GM23338 (cell line): ENCODE results near the gene YBX2. TPM values are rescaled to one million over a fixed set of nuclear protein-coding genes. Genes with fewer than 3 reads are reported as not detected.
A peak's percentile ranks its signal among the peaks of the same experiment; 100 is the strongest.

ENCODE experiments used
- ATAC-seq: fragments of 200-7000 bp; cut with Tn5 transposase; 3 replicates; pipeline ENCODE4 v1.9.1; 2020
- DNase-seq: peaks from one replicate; pipeline ENCODE4 v3.0.0-alpha.2; 2015; ENCODE audit warnings: low spot score
- H2AFZ ChIP-seq: fragments of 200-600 bp; sonication (generic); 2 replicates; pipeline ENCODE4 v1.8.0; 2016; ENCODE audit warnings: antibody characterized with exemption, mild to moderate bottlenecking, moderate library complexity
- H3F3A ChIP-seq: fragments of 200-600 bp; sonication (generic); replicated peaks from 2 replicates; pipeline ENCODE4 v1.8.0; 2017; ENCODE audit warnings: antibody characterized with exemption, mixed run types, low read depth
- H3K27ac ChIP-seq: fragments of 200-600 bp; sonication (generic); 2 replicates; pipeline ENCODE4 v1.6.1; 2016; ENCODE audit warnings: low read depth
- H3K27me3 ChIP-seq: fragments of 200-600 bp; sonication (generic); 2 replicates; pipeline ENCODE4 v1.8.0; 2016; ENCODE audit warnings: mild to moderate bottlenecking, mixed run types, moderate library complexity; ENCODE audit not compliant: insufficient read depth
- H3K36me3 ChIP-seq: fragments of 200-600 bp; sonication (generic); 2 replicates; pipeline ENCODE4 v1.8.0; 2016; ENCODE audit warnings: mild to moderate bottlenecking; ENCODE audit not compliant: insufficient read depth
- H3K4me1 ChIP-seq: fragments of 200-600 bp; sonication (generic); 2 replicates; pipeline ENCODE4 v1.8.0; 2016; ENCODE audit warnings: mild to moderate bottlenecking, moderate library complexity; ENCODE audit not compliant: insufficient read depth
- H3K4me2 ChIP-seq: fragments of 200-600 bp; sonication (generic); 2 replicates; pipeline ENCODE4 v1.7.1; 2017; ENCODE audit warnings: mixed run types
- H3K4me3 ChIP-seq: fragments of 200-600 bp; sonication (generic); 2 replicates; pipeline ENCODE4 v1.6.1; 2016; ENCODE audit warnings: mixed run types
- H3K79me2 ChIP-seq: fragments of 200-600 bp; sonication (generic); replicated peaks from 2 replicates; pipeline ENCODE4 v1.8.0; 2017; ENCODE audit warnings: mild to moderate bottlenecking; ENCODE audit not compliant: insufficient read depth
- H3K9me2 ChIP-seq: fragments of 200-600 bp; sonication (generic); 2 replicates; pipeline ENCODE4 v1.8.0; 2017; ENCODE audit not compliant: insufficient read depth
- H4K20me1 ChIP-seq: fragments of 200-600 bp; sonication (generic); replicated peaks from 2 replicates; pipeline ENCODE4 v1.8.0; 2017; ENCODE audit warnings: mild to moderate bottlenecking; ENCODE audit not compliant: insufficient read depth
- H3K27ac Mint-ChIP-seq: 2 replicates; pipeline ENCODE4 v1.8.0; 2020; ENCODE audit warnings: inconsistent platforms, mild to moderate bottlenecking, moderate library complexity, mixed read lengths
- H3K27me3 Mint-ChIP-seq: 3 replicates; pipeline ENCODE4 v1.8.0; 2022; ENCODE audit warnings: low read depth, mild to moderate bottlenecking, moderate library complexity, mixed read lengths, inconsistent platforms; ENCODE audit not compliant: insufficient read depth, poor library complexity
- H3K36me3 Mint-ChIP-seq: 3 replicates; pipeline ENCODE4 v1.8.0; 2021; ENCODE audit warnings: low read depth, mild to moderate bottlenecking, inconsistent platforms, moderate library complexity, mixed read lengths
- H3K4me1 Mint-ChIP-seq: 3 replicates; pipeline ENCODE4 v1.8.0; 2020; ENCODE audit warnings: mild to moderate bottlenecking, inconsistent platforms, mixed read lengths
- H3K4me3 Mint-ChIP-seq: 3 replicates; pipeline ENCODE4 v1.8.0; 2021; ENCODE audit warnings: moderate library complexity, mild to moderate bottlenecking, inconsistent platforms, mixed read lengths
- H3K9me3 Mint-ChIP-seq: 3 replicates; pipeline ENCODE4 v1.8.0; 2020; ENCODE audit warnings: moderate library complexity, mild to moderate bottlenecking, inconsistent platforms, mixed read lengths
- CREB1 ChIP-seq: fragments of 250-450 bp; sonication (Bioruptor Pico); IDR thresholded peaks from 2 replicates; pipeline ENCODE4 v1.5.0; 2020; ENCODE audit warnings: low read depth, mild to moderate bottlenecking, moderate library complexity
- EZH2 ChIP-seq: fragments of 200-600 bp; sonication (generic); IDR thresholded peaks from one replicate; pipeline ENCODE4 v1.8.0; 2017; ENCODE audit warnings: antibody characterized with exemption, mild to moderate bottlenecking, low read depth; ENCODE audit not compliant: unreplicated experiment
- EZH2phosphoT487 ChIP-seq: fragments of 200-600 bp; sonication (generic); IDR thresholded peaks from one replicate; pipeline ENCODE4 v1.8.1; 2018; ENCODE audit warnings: antibody characterized with exemption; ENCODE audit not compliant: unreplicated experiment
- JUNB ChIP-seq: IDR thresholded peaks from one replicate; pipeline ENCODE4 v1.6.1; 2016; ENCODE audit warnings: antibody characterized with exemption; ENCODE audit not compliant: unreplicated experiment
- NANOG ChIP-seq: IDR thresholded peaks from 2 replicates; pipeline ENCODE4 v1.6.1; 2016; ENCODE audit warnings: antibody characterized with exemption, borderline replicate concordance
- POLR2AphosphoS5 ChIP-seq: IDR thresholded peaks from 2 replicates; pipeline ENCODE4 v1.6.1; 2016; ENCODE audit warnings: antibody characterized with exemption, low read depth
- STAT1 ChIP-seq: IDR thresholded peaks from one replicate; pipeline ENCODE4 v1.6.1; 2016; ENCODE audit warnings: antibody characterized with exemption; ENCODE audit not compliant: unreplicated experiment
- ZNF114 ChIP-seq: fragments of 250-450 bp; sonication (Bioruptor Pico); IDR thresholded peaks from 2 replicates; pipeline ENCODE4 v1.5.0; 2020; ENCODE audit warnings: mild to moderate bottlenecking, moderate library complexity
- ZNF331 ChIP-seq: fragments of 250-450 bp; sonication (Bioruptor Pico); IDR thresholded peaks from 2 replicates; pipeline ENCODE4 v1.5.0; 2020; ENCODE audit warnings: low read depth, mild to moderate bottlenecking, moderate library complexity
- polyA plus RNA-seq: library from polyadenylated mRNA; unstranded; fragments of >200 nt; fragmentation: Nextera tagmentation; extraction: Ambion mirVana; gene quantifications from 2 replicates; pipeline ENCODE4 v1.2.1, GENCODE V29; 2016
- total RNA-seq: library from RNA; depleted of rRNA; stranded (reverse); fragments of >200 nt; shearing (Covaris generic); gene quantifications from 2 replicates; pipeline ENCODE4 v1.2.3, GENCODE V29; 2014
- TF ChIP-seq, protein P1 (sequence below): fragments of 250-450 bp; sonication (Bioruptor Pico); IDR thresholded peaks from 2 replicates; pipeline ENCODE4 v1.5.0; 2020; ENCODE audit warnings: mild to moderate bottlenecking, moderate library complexity
- TF ChIP-seq, protein P2 (sequence below): IDR thresholded peaks from one replicate; pipeline ENCODE4 v1.6.1; 2018; ENCODE audit warnings: antibody characterized with exemption; ENCODE audit not compliant: unreplicated experiment
- TF ChIP-seq, protein P3 (sequence below): IDR thresholded peaks from 2 replicates; pipeline ENCODE4 v1.6.1; 2016; ENCODE audit warnings: antibody characterized with exemption
- TF ChIP-seq, protein P4 (sequence below), 2 experiments: fragments of 200-600 bp in 1 of 2; sonication (generic) in 1 of 2; conservative IDR thresholded peaks; 2 replicates each; pipeline versions ENCODE4 v1.5.1 to v1.6.1; 2016 to 2017; ENCODE audit warnings: antibody characterized with exemption in 2 of 2, low read depth in 2 of 2, mild to moderate bottlenecking in 2 of 2, moderate library complexity in 1 of 2

YBX2 gene
- total and polyA plus RNA-seq, 2 experiments from 2014 or later = 22.5 to 36.5 TPM

DNA sequence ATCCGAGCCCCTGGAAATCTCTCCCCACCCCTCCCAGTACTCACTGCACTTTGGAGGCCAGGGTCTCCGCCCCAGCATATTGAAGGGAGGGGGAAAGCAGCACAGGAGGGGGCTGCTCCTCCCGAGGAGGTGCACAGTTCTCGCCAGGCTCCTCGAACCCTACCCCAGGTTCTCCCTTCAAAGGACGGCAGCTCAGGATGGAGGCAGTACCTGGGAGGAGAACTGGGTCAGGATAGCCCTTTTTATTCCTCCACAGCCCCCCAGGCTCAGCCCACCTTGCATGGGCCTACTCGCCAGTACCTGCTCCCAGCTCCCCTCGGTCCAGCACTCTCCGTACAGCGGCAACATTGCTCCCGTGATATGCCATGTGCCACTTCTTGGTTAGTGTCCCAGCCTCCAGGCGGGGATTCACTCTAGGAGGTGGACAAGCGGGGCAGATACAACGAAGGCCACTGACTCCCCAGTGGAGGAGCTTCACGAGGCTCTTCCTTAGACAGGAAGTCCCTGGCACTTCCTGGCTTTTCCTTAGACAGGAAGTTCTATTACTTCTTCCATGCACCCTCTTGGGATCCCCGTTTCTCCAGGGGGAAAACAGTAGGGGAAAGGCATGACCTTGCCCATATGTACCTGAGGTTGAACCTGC, 22.8 kb upstream of the YBX2 start:
- no peaks in the 10 kb centered on the region for H3K9me3 Mint-ChIP-seq
- Histone ChIP-seq H3K27me3 (no peaks in the 10 kb centered on the region), H4K20me1 (peaks cover 13% of the 10 kb centered on the region), H3F3A (peaks cover 46% of the 10 kb centered on the region), H3K4me1 (peaks cover 6% of the 10 kb centered on the region; the same call in 1 of the 2 replicates), H3K4me2 (no peak overlapping the region), H3K27ac (no peak overlapping the region), H2AFZ (no peak overlapping the region), H3K36me3 (peaks cover 30% of the 10 kb centered on the region), H3K79me2 (peaks cover 8% of the 10 kb centered on the region; the same call in 1 of the 2 replicates), H3K9me2 (no peaks in the 10 kb centered on the region), H3K4me3 (no peak overlapping the region)
- H3K27me3 Mint-ChIP-seq = peaks cover 25% of the 10 kb centered on the region
- peaks cover 25% of the 10 kb centered on the region for H3K4me1 Mint-ChIP-seq
- peak overlapping the region; percentile 42; the same call in 1 of the 3 replicates for H3K4me3 Mint-ChIP-seq
- peaks cover 77% of the 10 kb centered on the region for H3K36me3 Mint-ChIP-seq
- H3K27ac Mint-ChIP-seq = no peak overlapping the region
- TF ChIP-seq ZNF114 (CRISPR knock-in tag) (no peak), NANOG (no peak), EZH2phosphoT487 (no peak), CREB1 (CRISPR knock-in tag) (no peak), POLR2AphosphoS5 (no peak), ZNF331 (no peak), STAT1 (no peak), EZH2 (no peak), JUNB (no peak)
- TF ChIP-seq, protein P1, sequence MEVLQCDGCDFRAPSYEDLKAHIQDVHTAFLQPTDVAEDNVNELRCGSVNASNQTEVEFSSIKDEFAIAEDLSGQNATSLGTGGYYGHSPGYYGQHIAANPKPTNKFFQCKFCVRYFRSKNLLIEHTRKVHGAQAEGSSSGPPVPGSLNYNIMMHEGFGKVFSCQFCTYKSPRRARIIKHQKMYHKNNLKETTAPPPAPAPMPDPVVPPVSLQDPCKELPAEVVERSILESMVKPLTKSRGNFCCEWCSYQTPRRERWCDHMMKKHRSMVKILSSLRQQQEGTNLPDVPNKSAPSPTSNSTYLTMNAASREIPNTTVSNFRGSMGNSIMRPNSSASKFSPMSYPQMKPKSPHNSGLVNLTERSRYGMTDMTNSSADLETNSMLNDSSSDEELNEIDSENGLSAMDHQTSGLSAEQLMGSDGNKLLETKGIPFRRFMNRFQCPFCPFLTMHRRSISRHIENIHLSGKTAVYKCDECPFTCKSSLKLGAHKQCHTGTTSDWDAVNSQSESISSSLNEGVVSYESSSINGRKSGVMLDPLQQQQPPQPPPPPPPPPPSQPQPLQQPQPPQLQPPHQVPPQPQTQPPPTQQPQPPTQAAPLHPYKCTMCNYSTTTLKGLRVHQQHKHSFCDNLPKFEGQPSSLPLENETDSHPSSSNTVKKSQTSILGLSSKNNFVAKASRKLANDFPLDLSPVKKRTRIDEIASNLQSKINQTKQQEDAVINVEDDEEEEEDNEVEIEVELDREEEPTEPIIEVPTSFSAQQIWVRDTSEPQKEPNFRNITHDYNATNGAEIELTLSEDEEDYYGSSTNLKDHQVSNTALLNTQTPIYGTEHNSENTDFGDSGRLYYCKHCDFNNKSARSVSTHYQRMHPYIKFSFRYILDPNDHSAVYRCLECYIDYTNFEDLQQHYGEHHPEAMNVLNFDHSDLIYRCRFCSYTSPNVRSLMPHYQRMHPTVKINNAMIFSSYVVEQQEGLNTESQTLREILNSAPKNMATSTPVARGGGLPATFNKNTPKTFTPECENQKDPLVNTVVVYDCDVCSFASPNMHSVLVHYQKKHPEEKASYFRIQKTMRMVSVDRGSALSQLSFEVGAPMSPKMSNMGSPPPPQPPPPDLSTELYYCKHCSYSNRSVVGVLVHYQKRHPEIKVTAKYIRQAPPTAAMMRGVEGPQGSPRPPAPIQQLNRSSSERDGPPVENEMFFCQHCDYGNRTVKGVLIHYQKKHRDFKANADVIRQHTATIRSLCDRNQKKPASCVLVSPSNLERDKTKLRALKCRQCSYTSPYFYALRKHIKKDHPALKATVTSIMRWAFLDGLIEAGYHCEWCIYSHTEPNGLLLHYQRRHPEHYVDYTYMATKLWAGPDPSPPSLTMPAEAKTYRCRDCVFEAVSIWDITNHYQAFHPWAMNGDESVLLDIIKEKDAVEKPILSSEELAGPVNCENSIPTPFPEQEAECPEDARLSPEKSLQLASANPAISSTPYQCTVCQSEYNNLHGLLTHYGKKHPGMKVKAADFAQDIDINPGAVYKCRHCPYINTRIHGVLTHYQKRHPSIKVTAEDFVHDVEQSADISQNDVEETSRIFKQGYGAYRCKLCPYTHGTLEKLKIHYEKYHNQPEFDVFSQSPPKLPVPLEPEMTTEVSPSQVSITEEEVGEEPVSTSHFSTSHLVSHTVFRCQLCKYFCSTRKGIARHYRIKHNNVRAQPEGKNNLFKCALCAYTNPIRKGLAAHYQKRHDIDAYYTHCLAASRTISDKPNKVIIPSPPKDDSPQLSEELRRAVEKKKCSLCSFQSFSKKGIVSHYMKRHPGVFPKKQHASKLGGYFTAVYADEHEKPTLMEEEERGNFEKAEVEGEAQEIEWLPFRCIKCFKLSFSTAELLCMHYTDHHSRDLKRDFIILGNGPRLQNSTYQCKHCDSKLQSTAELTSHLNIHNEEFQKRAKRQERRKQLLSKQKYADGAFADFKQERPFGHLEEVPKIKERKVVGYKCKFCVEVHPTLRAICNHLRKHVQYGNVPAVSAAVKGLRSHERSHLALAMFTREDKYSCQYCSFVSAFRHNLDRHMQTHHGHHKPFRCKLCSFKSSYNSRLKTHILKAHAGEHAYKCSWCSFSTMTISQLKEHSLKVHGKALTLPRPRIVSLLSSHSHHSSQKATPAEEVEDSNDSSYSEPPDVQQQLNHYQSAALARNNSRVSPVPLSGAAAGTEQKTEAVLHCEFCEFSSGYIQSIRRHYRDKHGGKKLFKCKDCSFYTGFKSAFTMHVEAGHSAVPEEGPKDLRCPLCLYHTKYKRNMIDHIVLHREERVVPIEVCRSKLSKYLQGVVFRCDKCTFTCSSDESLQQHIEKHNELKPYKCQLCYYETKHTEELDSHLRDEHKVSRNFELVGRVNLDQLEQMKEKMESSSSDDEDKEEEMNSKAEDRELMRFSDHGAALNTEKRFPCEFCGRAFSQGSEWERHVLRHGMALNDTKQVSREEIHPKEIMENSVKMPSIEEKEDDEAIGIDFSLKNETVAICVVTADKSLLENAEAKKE (CRISPR knock-in tag) = no peak
- TF ChIP-seq, protein P2, sequence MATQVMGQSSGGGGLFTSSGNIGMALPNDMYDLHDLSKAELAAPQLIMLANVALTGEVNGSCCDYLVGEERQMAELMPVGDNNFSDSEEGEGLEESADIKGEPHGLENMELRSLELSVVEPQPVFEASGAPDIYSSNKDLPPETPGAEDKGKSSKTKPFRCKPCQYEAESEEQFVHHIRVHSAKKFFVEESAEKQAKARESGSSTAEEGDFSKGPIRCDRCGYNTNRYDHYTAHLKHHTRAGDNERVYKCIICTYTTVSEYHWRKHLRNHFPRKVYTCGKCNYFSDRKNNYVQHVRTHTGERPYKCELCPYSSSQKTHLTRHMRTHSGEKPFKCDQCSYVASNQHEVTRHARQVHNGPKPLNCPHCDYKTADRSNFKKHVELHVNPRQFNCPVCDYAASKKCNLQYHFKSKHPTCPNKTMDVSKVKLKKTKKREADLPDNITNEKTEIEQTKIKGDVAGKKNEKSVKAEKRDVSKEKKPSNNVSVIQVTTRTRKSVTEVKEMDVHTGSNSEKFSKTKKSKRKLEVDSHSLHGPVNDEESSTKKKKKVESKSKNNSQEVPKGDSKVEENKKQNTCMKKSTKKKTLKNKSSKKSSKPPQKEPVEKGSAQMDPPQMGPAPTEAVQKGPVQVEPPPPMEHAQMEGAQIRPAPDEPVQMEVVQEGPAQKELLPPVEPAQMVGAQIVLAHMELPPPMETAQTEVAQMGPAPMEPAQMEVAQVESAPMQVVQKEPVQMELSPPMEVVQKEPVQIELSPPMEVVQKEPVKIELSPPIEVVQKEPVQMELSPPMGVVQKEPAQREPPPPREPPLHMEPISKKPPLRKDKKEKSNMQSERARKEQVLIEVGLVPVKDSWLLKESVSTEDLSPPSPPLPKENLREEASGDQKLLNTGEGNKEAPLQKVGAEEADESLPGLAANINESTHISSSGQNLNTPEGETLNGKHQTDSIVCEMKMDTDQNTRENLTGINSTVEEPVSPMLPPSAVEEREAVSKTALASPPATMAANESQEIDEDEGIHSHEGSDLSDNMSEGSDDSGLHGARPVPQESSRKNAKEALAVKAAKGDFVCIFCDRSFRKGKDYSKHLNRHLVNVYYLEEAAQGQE = no peak
- TF ChIP-seq, protein P3, sequence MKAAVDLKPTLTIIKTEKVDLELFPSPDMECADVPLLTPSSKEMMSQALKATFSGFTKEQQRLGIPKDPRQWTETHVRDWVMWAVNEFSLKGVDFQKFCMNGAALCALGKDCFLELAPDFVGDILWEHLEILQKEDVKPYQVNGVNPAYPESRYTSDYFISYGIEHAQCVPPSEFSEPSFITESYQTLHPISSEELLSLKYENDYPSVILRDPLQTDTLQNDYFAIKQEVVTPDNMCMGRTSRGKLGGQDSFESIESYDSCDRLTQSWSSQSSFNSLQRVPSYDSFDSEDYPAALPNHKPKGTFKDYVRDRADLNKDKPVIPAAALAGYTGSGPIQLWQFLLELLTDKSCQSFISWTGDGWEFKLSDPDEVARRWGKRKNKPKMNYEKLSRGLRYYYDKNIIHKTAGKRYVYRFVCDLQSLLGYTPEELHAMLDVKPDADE = no peak
- TF ChIP-seq, protein P4, sequence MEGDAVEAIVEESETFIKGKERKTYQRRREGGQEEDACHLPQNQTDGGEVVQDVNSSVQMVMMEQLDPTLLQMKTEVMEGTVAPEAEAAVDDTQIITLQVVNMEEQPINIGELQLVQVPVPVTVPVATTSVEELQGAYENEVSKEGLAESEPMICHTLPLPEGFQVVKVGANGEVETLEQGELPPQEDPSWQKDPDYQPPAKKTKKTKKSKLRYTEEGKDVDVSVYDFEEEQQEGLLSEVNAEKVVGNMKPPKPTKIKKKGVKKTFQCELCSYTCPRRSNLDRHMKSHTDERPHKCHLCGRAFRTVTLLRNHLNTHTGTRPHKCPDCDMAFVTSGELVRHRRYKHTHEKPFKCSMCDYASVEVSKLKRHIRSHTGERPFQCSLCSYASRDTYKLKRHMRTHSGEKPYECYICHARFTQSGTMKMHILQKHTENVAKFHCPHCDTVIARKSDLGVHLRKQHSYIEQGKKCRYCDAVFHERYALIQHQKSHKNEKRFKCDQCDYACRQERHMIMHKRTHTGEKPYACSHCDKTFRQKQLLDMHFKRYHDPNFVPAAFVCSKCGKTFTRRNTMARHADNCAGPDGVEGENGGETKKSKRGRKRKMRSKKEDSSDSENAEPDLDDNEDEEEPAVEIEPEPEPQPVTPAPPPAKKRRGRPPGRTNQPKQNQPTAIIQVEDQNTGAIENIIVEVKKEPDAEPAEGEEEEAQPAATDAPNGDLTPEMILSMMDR (conservative IDR thresholded peaks at IDR 0.05; ENCODE audit: low read depth in 2 of 2) = no peak
- DNase-seq (no peak), ATAC-seq (no peak)
